Large intestine (tissue), 3 donors: ENCODE measurements around the gene THSD4. TPM values are rescaled to one million over a fixed set of nuclear protein-coding genes. Genes with fewer than 3 reads are reported as not detected.

Experiments
- DNase-seq, 2 donors: peaks; one replicate each; pipeline versions ENCODE4 v3.0.0 to v3.0.0-alpha.2; 2013
- H3K27ac ChIP-seq: one replicate; pipeline ENCODE4 v1.5.1; 2013; ENCODE audit warnings: low read length
- H3K27me3 ChIP-seq: 2 replicates; pipeline ENCODE4 v1.6.1; 2013; ENCODE audit warnings: low read length; ENCODE audit not compliant: control insufficient read depth, insufficient read depth
- H3K36me3 ChIP-seq: 2 replicates; pipeline ENCODE4 v1.6.1; 2013; ENCODE audit warnings: low read length; ENCODE audit not compliant: control insufficient read depth, insufficient read depth
- H3K4me1 ChIP-seq: one replicate; pipeline ENCODE4 v1.6.1; 2013; ENCODE audit warnings: low read length; ENCODE audit not compliant: control insufficient read depth, insufficient read depth
- H3K4me3 ChIP-seq: one replicate; pipeline ENCODE4 v1.5.1; 2013; ENCODE audit warnings: low read length
- H3K9me3 ChIP-seq: one replicate; pipeline ENCODE4 v1.6.1; 2013; ENCODE audit warnings: mild to moderate bottlenecking, low read depth, low read length, moderate library complexity; ENCODE audit not compliant: control insufficient read depth
- WGBS: methylation state at CpG from one replicate; pipeline ENCODE4 v1.1.5; 2013; ENCODE audit warnings: low lambda C conversion rate; ENCODE audit not compliant: insufficient coverage; 5-methylcytosine and 5-hydroxymethylcytosine counted together
- polyA plus RNA-seq: library from polyadenylated mRNA; unstranded; fragments of 120-200 nt; gene quantifications from one replicate; pipeline ENCODE4 v1.2.1, GENCODE V29; 2013

The THSD4 gene
- polyA plus RNA-seq, 1 donor: 17.5 TPM

DNA sequence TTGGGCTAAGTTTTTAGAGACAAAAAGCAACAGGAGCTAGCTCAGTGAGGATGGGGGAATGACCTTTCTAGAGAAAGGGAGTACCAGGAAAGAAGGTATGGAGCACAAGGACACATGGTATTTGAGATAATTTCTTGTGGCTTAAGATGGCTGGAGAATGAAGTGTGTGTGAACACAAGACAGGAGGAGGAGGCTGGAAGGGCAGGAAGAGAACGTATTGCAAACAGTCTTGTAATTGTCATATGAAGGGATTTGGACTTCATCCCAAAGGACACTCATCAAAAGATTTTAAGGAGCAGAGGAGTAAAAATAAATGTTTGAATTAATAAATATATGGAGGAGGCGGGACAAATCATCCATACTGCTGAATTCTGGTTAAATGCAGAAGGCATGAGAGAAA is 426.5 kb downstream of the THSD4 start:
- Histone ChIP-seq H3K4me3 (no peak overlapping the region), H3K36me3 (no peaks in the 10 kb centered on the region), H3K4me1 (no peaks in the 10 kb centered on the region), H3K9me3 (no peaks in the 10 kb centered on the region), H3K27ac (no peak overlapping the region), H3K27me3 (no peaks in the 10 kb centered on the region)
- DNase-seq: no peak
- 71% methylated on average over 1 of the region's 2 CpGs for WGBS

DNA sequence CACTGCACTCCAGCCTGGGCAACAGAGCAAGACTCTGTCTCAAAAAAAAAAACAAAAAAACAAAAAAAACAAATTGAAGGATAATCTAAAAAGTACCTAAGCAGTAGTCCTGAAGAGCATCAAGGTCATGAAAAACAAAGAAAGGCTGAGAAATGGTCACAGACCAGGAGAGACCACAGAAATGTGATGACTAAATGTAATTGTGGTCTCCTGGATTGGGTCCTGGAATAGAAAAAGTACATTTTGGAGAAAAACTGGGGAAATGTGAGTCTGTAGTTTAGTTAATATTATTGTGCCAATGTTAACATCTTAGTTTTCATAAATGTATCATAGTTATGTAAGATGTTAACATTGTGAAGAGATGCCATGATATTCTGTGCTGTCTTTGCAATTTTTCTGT is 427.6 kb downstream of the THSD4 start:
- Histone ChIP-seq H3K4me1 (no peaks in the 10 kb centered on the region), H3K36me3 (no peaks in the 10 kb centered on the region), H3K27me3 (no peaks in the 10 kb centered on the region), H3K27ac (no peak overlapping the region), H3K9me3 (no peaks in the 10 kb centered on the region), H3K4me3 (no peak overlapping the region)
- DNase-seq: no peak

DNA sequence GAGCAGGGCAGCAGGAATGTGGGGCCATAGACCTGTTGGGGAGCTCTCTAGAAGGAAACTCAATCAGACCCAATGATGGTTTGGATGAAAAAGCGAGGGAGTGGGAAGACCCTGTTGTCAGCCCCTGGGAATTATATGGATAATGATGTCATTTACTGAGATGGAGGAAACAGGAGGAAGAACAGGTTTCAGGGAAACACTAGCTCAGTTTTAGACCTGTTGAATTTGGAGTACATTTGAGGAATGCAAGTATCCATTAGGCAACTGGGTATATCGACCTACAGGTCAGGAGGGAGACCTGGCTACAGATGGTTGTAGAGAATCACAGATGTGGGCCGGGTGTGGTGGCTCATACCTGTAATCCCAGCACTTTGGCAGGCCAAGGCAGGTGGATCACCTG is 428.1 kb downstream of the THSD4 start:
- Histone ChIP-seq H3K4me1 (no peaks in the 10 kb centered on the region), H3K9me3 (no peaks in the 10 kb centered on the region), H3K36me3 (no peaks in the 10 kb centered on the region), H3K27me3 (no peaks in the 10 kb centered on the region), H3K27ac (no peak overlapping the region), H3K4me3 (no peak overlapping the region)
- WGBS: no CpG with 5 or more reads among the region's 3 CpGs
- DNase-seq: no peak

- H3K4me1 ChIP-seq: no peaks in the 10 kb centered on the region
Measured at GRCh38 chr15:71545223-71545760, 430.0 kb downstream of the THSD4 start.

GRCh38 chr15:71545923-71546322 is 430.7 kb downstream of the THSD4 start:
- WGBS: no CpG with 5 or more reads among the region's 1 CpG
- no peaks in the 10 kb centered on the region for H3K27me3 ChIP-seq
- no peak overlapping the region for H3K4me3 ChIP-seq
- H3K4me1 ChIP-seq: no peaks in the 10 kb centered on the region
- DNase-seq: no peak
- no peaks in the 10 kb centered on the region for H3K9me3 ChIP-seq
- no peaks in the 10 kb centered on the region for H3K36me3 ChIP-seq
- H3K27ac ChIP-seq: no peak overlapping the region

More at GRCh38 chr15:71545223-71545760, 430.0 kb downstream of the THSD4 start:
- no CpG with 5 or more reads among the region's 5 CpGs for WGBS
- H3K27me3 ChIP-seq: no peaks in the 10 kb centered on the region
- H3K9me3 ChIP-seq: no peaks in the 10 kb centered on the region
- H3K4me3 ChIP-seq: no peak overlapping the region
- no peaks in the 10 kb centered on the region for H3K36me3 ChIP-seq
- no peak overlapping the region for H3K27ac ChIP-seq
- DNase-seq: no peak

DNA sequence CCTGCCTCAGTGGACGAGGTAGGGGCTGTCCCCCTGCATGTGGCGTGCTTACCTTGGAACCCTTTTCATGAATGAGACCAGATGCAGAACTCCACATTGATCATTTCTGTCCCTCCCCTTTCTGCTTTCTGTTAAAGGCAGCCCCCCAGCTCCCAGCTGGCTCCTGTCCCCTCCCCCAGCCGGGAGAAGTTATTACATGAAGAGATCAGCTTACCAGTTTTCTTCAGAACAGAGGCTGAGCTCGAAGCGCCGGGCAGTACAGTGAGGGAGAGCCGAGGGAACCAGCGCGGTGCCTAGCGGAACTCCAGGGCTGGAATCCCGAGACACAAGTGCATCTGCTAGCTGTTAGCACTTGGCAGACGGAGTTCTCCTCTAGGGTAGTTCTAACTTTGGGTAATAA is 431.7 kb downstream of the THSD4 start:
- no peaks in the 10 kb centered on the region for H3K36me3 ChIP-seq
- no peaks in the 10 kb centered on the region for H3K4me1 ChIP-seq

GRCh38 chr15:71548401-71548807 is 433.1 kb downstream of the THSD4 start:
- H3K4me3 ChIP-seq: no peak overlapping the region
- H3K4me1 ChIP-seq: no peaks in the 10 kb centered on the region
- no peaks in the 10 kb centered on the region for H3K27me3 ChIP-seq
- no peak overlapping the region for H3K27ac ChIP-seq
- no peak for DNase-seq
- H3K36me3 ChIP-seq: no peaks in the 10 kb centered on the region
- H3K9me3 ChIP-seq: no peaks in the 10 kb centered on the region
- WGBS: no CpG with 5 or more reads among the region's 4 CpGs

More for the DNA sequence above, 431.7 kb downstream of the THSD4 start:
- Histone ChIP-seq H3K27ac (no peak overlapping the region), H3K27me3 (no peaks in the 10 kb centered on the region), H3K9me3 (no peaks in the 10 kb centered on the region), H3K4me3 (no peak overlapping the region)
- WGBS: no CpG with 5 or more reads among the region's 12 CpGs
- no peak for DNase-seq

GRCh38 chr15:71549091-71549490 is 433.8 kb downstream of the THSD4 start:
- Histone ChIP-seq H3K4me1 (no peaks in the 10 kb centered on the region), H3K27ac (no peak overlapping the region), H3K9me3 (no peaks in the 10 kb centered on the region), H3K36me3 (no peaks in the 10 kb centered on the region), H3K4me3 (no peak overlapping the region), H3K27me3 (no peaks in the 10 kb centered on the region)
- no CpG with 5 or more reads among the region's 5 CpGs for WGBS
- DNase-seq: no peak

GRCh38 chr15:71549697-71550096 is 434.4 kb downstream of the THSD4 start:
- WGBS: no CpG with 5 or more reads among the region's 5 CpGs
- H3K9me3 ChIP-seq: no peaks in the 10 kb centered on the region
- H3K27ac ChIP-seq: no peak overlapping the region
- H3K4me3 ChIP-seq: no peak overlapping the region
- H3K4me1 ChIP-seq: no peaks in the 10 kb centered on the region
- DNase-seq: no peak
- H3K36me3 ChIP-seq: no peaks in the 10 kb centered on the region
- H3K27me3 ChIP-seq: no peaks in the 10 kb centered on the region

DNA sequence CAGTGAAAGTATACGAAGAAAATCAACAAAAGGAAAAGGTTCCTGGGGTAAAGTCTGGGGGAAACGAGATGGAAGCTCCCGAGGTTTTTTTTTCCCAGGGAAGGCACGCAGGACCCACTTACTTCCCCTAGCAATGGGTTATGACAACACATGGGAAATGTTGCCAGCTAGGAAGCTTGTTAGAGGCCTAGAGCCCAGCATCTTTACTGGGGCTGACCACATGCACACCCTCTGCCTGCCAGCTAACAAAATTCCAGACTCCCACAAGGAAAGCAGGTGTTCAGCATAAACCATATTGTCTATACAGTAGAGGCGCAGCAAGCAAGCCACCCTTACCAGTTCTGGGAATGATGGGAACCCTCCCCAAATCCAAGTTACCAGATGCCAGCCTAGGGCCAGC is 436.3 kb downstream of the THSD4 start:
- no peak for DNase-seq
- Histone ChIP-seq H3K4me1 (no peaks in the 10 kb centered on the region), H3K27ac (no peak overlapping the region), H3K9me3 (peaks cover 3% of the 10 kb centered on the region), H3K4me3 (no peak overlapping the region), H3K27me3 (no peaks in the 10 kb centered on the region), H3K36me3 (no peaks in the 10 kb centered on the region)
- no CpG with 5 or more reads among the region's 5 CpGs for WGBS

DNA sequence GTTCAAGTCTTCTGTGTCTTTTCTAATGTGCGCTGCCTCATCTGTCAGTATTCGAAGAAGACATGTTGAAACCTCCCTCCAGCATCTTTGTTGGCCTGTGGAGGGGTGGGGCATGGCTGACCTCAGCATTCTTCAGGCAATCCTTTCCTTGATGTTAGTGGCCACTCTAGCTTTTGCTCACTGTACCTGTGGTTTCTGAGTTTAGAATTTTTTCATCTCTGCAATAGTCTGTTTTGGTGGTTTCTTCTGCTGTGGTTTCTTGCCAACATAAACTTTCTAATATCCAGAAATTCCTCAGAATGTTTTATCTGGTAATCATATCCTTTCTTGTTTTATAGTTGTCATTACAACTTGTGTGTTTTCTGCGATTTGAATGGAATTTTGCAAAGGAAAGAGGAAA is 443.8 kb downstream of the THSD4 start:
- Histone ChIP-seq H3K4me1 (no peaks in the 10 kb centered on the region), H3K27me3 (no peaks in the 10 kb centered on the region), H3K4me3 (no peak overlapping the region), H3K9me3 (peaks cover 4% of the 10 kb centered on the region), H3K27ac (no peak overlapping the region), H3K36me3 (no peaks in the 10 kb centered on the region)
- DNase-seq: no peak
- WGBS: no CpG with 5 or more reads among the region's 3 CpGs
